ENCODE data around the gene GRHL3. TPM values are rescaled to one million over a fixed set of nuclear protein-coding genes. Genes with fewer than 3 reads are reported as not detected.

The GRHL3 gene
- total RNA-seq, 1 experiment from 2014 or later, result 1.1 TPM

- Histone ChIP-seq H3K27ac (no peak overlapping the region), H3K4me3 (no peak overlapping the region), H2AFZ (no peak overlapping the region), H3K4me2 (no peak overlapping the region), H3K4me1 (replicated peaks; ENCODE audit: insufficient read depth) (no peaks in the 10 kb centered on the region), H3F3A (ENCODE audit: insufficient read depth, low read depth) (no peaks in the 10 kb centered on the region), H3K9me3 (ENCODE audit: insufficient read depth, low read depth) (no peaks in the 10 kb centered on the region), H3K79me2 (ENCODE audit: low read depth) (no peaks in the 10 kb centered on the region), H3K9me2 (ENCODE audit: insufficient read depth) (no peaks in the 10 kb centered on the region), H4K20me1 (ENCODE audit: insufficient read depth) (no peaks in the 10 kb centered on the region), H3K36me3 (ENCODE audit: low read depth) (no peaks in the 10 kb centered on the region), H3K27me3 (ENCODE audit: insufficient read depth, low read depth) (no peaks in the 10 kb centered on the region)
- CTCF ChIA-PET, result no interaction called here
- DNase-seq, result no peak
- intact Hi-C loops (cut with micrococcal nuclease; ENCODE audit: unreplicated experiment), result no loop called here
- POLR2A ChIA-PET (ENCODE audit: unreplicated experiment), result no interaction called here
- TF ChIP-seq EZH2 (IDR thresholded peaks at IDR 0.05; ENCODE audit: low read depth), result no peak
- TF ChIP-seq, protein P1, sequence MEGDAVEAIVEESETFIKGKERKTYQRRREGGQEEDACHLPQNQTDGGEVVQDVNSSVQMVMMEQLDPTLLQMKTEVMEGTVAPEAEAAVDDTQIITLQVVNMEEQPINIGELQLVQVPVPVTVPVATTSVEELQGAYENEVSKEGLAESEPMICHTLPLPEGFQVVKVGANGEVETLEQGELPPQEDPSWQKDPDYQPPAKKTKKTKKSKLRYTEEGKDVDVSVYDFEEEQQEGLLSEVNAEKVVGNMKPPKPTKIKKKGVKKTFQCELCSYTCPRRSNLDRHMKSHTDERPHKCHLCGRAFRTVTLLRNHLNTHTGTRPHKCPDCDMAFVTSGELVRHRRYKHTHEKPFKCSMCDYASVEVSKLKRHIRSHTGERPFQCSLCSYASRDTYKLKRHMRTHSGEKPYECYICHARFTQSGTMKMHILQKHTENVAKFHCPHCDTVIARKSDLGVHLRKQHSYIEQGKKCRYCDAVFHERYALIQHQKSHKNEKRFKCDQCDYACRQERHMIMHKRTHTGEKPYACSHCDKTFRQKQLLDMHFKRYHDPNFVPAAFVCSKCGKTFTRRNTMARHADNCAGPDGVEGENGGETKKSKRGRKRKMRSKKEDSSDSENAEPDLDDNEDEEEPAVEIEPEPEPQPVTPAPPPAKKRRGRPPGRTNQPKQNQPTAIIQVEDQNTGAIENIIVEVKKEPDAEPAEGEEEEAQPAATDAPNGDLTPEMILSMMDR (conservative IDR thresholded peaks at IDR 0.05), result no peak
- BruUV-seq (replicated peaks), result no TSS peak
Observed at GRCh38 chr1:24351247-24351646, 32.1 kb downstream of the GRHL3 start.

GRCh38 chr1:24351918-24352627 is 32.9 kb downstream of the GRHL3 start:
- Histone ChIP-seq H3K36me3 (ENCODE audit: low read depth) (no peaks in the 10 kb centered on the region), H3K27me3 (ENCODE audit: insufficient read depth, low read depth) (no peaks in the 10 kb centered on the region), H3K79me2 (ENCODE audit: low read depth) (no peaks in the 10 kb centered on the region), H3F3A (ENCODE audit: insufficient read depth, low read depth) (no peaks in the 10 kb centered on the region), H3K4me2 (no peak overlapping the region), H4K20me1 (ENCODE audit: insufficient read depth) (no peaks in the 10 kb centered on the region), H3K9me3 (ENCODE audit: insufficient read depth, low read depth) (no peaks in the 10 kb centered on the region), H3K27ac (no peak overlapping the region), H3K4me3 (no peak overlapping the region), H3K4me1 (replicated peaks; ENCODE audit: insufficient read depth) (no peaks in the 10 kb centered on the region), H3K9me2 (ENCODE audit: insufficient read depth) (no peaks in the 10 kb centered on the region), H2AFZ (no peak overlapping the region)
- POLR2A ChIA-PET (ENCODE audit: unreplicated experiment), result interaction anchor here (0.7 kb wide), 1 partner anchor 384 kb away, joined by 3 read pairs; no protein-coding TSS in a partner anchor
- no TSS peak for BruUV-seq (replicated peaks)
- TF ChIP-seq EZH2 (IDR thresholded peaks at IDR 0.05; ENCODE audit: low read depth), result no peak
- TF ChIP-seq, protein P1 (conservative IDR thresholded peaks at IDR 0.05), result no peak
- CTCF ChIA-PET, result no interaction called here
- DNase-seq, result no peak
- intact Hi-C loops (cut with micrococcal nuclease; ENCODE audit: unreplicated experiment), result no loop called here

DNA sequence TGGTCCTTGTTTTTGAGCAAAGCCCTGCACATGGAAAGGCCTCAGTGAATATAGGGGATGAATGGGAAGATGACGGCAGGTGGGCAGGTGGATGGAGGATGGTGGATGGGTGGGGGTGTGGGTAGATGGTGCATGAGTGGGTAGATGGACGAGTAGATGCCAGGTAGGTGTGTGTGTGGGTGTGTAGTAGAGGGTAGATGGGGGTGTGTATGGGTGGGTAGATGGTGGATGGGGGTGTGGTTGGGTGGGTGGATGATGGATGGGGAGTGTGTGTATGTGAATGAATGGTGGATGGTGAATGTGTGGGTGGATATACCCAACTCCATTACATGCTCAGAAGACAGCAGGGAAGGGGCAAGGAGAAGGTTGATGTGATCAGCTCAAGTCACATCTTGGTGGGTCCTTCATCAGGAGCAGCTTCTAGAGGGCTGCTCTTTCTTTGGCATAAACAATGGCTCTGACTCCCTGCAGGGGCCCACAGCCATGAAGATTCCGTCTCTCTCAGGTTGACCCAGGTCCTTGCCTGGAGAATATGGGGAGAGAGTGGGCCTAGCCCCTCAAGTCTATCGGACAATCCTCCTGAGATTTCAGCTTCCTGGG is 34.2 kb downstream of the GRHL3 start:
- H3F3A ChIP-seq (ENCODE audit: insufficient read depth, low read depth), result no peaks in the 10 kb centered on the region
- H2AFZ ChIP-seq, result no peak overlapping the region
- H4K20me1 ChIP-seq (ENCODE audit: insufficient read depth), result no peaks in the 10 kb centered on the region
- no peak overlapping the region for H3K27ac ChIP-seq
- H3K4me1 ChIP-seq (replicated peaks; ENCODE audit: insufficient read depth), result no peaks in the 10 kb centered on the region
- no peaks in the 10 kb centered on the region for H3K36me3 ChIP-seq (ENCODE audit: low read depth)
- CTCF ChIA-PET, result no interaction called here
- no peaks in the 10 kb centered on the region for H3K27me3 ChIP-seq (ENCODE audit: insufficient read depth, low read depth)
- no peaks in the 10 kb centered on the region for H3K9me3 ChIP-seq (ENCODE audit: insufficient read depth, low read depth)
- no peaks in the 10 kb centered on the region for H3K9me2 ChIP-seq (ENCODE audit: insufficient read depth)
- BruUV-seq (replicated peaks), result no TSS peak
- POLR2A ChIA-PET (ENCODE audit: unreplicated experiment), result no interaction called here
- no peak overlapping the region for H3K4me3 ChIP-seq
- intact Hi-C loops (cut with micrococcal nuclease; ENCODE audit: unreplicated experiment), result no loop called here
- H3K4me2 ChIP-seq, result no peak overlapping the region
- no peaks in the 10 kb centered on the region for H3K79me2 ChIP-seq (ENCODE audit: low read depth)
- no peak for DNase-seq
- TF ChIP-seq, protein P1 (conservative IDR thresholded peaks at IDR 0.05), result no peak
- TF ChIP-seq EZH2 (IDR thresholded peaks at IDR 0.05; ENCODE audit: low read depth), result no peak

All from PC-9 (cell line).